GM21619 (cell line): ENCODE data around the gene SHROOM1.

Source experiments
- ATAC-seq: cut with Tn5 transposase; IDR thresholded peaks from one replicate; pipeline ENCODE4 v1.9.1; 2021; ENCODE audit not compliant: unreplicated experiment

SHROOM1 gene

DNA sequence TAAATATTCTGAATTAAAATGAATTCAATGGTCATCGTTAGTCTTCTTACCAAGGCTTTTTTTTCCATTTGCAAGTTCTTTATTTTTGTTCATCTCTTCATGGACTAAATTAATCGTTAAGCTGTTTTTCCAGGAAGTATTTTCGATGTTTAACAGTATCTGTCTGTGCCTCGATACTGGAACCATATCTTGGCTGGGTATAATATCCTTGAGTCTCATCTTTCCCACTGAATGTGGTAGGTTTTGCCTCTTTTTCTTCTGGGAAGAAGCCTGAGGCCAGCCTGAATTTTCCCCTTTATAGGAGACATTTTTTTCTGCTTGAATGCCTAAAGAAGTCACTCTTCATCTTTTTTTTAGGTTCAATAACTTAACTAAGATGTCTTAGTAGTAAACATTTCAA is 49.4 kb downstream of the SHROOM1 start:
- ATAC-seq = no peak

GRCh38 chr5:132780577-132780976 is 49.9 kb downstream of the SHROOM1 start:
- ATAC-seq = no peak

GRCh38 chr5:132779961-132780360 is 50.5 kb downstream of the SHROOM1 start:
- no peak for ATAC-seq

GRCh38 chr5:132778856-132779255 is 51.6 kb downstream of the SHROOM1 start:
- no peak for ATAC-seq

- ATAC-seq = no peak
Measured at GRCh38 chr5:132778129-132778528, 52.3 kb downstream of the SHROOM1 start.

DNA sequence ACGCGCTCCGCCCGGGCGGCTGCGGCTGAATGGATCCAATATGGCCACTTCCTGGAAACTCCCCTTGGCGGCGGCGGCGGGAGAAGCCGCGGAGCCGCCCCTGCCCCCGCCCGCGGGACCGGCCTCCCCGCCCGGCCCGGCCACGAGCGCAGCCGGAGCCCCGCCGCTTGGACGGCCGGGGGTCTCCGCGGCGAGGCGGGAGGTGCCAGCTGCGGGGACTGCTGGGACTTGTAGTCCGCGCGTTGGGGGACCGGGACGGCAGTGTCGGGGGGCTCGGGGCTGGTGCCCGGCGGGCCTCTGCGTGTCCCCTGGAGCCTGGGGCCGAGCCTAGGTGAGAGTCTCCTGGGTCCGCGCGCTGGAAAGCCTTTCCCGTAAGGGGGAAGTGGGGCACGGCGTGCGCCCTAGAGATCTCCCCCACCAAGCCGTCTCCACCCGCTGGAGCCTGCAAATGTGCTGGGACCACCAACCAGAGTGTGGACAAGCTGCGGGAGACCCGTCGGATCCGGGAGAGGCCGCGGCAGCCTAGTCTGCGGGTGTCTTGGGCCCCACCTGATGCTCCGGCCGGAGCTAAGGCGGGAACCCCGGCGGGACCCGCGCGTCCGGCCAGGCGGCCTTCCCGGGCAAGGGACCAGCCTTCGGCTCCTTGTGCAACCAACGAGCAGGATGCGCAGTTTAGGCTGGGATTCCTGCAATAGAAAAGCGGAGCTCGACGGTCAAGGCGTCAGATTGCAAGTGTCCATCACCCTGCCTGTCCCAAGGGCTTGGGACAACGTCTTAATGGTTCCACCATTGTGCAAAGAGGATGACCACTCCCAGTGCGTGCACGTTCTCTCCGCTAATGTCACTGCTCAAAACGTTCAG is 53.0 kb downstream of the SHROOM1 start, which contains the start of gene SEPTIN8:
Gene SEPTIN8 (minus strand): TSS at position 31 of the 861 bp plus-strand sequence. CDS start 102 bp downstream, outside the sequence.
- peak; percentile 61 for ATAC-seq

- no peak for ATAC-seq
Measured at GRCh38 chr5:132776938-132777208, 53.6 kb downstream of the SHROOM1 start.

GRCh38 chr5:132776131-132776937 is 54.1 kb downstream of the SHROOM1 start:
- ATAC-seq = peak; percentile 12

- no peak for ATAC-seq
Measured at GRCh38 chr5:132775476-132775961, 54.9 kb downstream of the SHROOM1 start.

DNA sequence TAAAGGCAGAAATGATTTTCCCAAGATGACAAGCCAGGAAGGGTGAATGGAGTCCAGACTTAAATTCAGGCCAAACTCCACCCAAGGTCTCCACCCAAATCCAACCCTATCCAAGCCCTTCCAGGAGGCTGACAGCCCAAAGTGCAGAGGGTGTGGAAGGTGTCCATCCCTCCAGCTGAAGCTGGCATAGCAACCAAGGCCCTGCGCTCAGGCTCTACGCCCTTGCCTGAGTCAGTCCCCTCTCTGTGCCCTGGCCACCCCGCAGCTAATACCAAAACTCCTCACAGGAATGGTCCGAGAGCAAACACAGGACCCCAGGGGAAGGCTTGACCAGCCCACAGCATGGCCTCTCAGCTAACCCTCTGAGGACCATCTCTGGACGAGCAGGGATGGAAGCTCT is 55.6 kb downstream of the SHROOM1 start:
- ATAC-seq = no peak

DNA sequence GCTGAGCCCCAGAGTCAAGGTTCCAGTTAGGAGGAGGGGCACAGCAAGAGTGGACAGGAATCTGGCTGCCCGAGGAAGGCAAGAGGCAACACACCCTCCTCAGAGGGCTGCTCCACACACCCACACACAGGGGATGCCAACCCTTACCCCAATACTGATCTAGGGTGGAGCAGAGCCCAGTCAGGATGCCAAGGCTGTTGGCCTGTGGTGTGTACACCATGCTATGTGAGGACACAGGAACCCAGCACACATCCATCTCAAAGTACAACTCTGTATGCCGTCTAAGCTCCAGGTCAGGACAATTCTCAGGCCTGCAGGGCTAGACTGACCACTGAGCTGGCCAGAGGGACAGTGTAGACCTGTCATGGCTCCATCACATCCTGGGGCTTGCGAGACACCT is 56.0 kb downstream of the SHROOM1 start:
- ATAC-seq = no peak

- no peak for ATAC-seq
Measured at GRCh38 chr5:132773601-132774355, 56.7 kb downstream of the SHROOM1 start.

DNA sequence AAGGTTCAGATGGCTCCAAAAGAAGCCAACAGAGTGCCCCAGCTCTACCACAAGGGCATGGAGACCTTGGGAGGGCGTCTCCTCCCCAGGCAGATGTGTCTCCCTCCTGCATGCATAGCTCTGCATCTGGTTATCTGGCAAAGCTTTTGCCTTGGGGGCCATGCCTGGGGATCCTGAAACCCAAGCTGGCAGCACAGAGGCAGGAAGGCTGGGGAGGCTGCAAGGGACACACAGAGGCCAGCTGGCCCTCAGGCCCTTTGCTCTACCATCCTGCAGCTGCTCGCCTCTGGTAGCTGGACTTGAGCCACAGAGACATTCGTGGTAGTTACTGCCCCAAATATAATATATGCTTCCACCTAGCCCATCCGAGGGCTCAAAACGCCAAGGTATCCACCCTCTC is 57.3 kb downstream of the SHROOM1 start:
- no peak for ATAC-seq

- no peak for ATAC-seq
Measured at GRCh38 chr5:132772291-132773070, 58.0 kb downstream of the SHROOM1 start.
